HG03135 (cell line): ENCODE results near the gene DGUOK.

ENCODE experiments used
- ATAC-seq: cut with Tn5 transposase; IDR thresholded peaks from one replicate; pipeline ENCODE4 v1.9.1; 2021; ENCODE audit warnings: mild to moderate bottlenecking, moderate library complexity; ENCODE audit not compliant: unreplicated experiment

The DGUOK gene

DNA sequence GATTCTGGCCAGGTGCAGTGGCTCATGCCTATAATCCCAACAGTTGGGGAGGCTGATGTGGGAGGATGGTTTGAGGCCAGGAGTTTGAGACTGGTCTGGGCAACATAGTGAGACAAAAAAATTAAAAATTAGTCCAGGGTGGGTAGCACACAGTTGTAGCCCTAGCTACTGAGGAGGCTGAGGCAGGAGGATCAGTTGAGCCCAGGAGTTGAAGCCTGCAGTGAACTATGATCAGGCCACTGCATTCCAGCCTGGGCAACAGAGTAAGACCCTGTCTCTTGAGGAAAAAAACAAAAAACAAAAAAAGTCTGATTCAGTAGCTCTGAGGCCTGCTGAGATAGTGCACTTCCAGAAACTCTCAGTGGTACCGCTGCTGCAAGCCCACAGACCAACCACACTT lies 50.1 kb downstream of the DGUOK start:
- ATAC-seq: no peak

DNA sequence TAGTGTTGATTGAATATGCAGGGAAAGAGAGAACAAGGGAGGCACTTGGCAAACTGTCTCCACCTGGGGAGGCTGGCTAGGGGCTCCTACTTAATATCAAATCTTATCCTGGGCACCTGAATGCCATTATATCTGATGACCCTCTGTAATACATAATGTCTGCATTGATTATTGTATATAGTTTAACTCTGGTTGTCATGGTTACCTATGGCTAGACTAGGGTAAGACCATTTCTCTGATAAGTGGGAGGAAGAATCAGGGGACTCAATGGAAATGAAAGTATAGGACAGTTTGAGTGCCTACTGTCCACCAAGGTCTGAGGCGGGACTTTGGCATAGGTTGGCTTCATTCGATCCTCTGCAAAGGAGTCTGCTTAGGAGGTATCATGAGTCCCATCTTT lies 50.8 kb downstream of the DGUOK start:
- ATAC-seq: no peak

DNA sequence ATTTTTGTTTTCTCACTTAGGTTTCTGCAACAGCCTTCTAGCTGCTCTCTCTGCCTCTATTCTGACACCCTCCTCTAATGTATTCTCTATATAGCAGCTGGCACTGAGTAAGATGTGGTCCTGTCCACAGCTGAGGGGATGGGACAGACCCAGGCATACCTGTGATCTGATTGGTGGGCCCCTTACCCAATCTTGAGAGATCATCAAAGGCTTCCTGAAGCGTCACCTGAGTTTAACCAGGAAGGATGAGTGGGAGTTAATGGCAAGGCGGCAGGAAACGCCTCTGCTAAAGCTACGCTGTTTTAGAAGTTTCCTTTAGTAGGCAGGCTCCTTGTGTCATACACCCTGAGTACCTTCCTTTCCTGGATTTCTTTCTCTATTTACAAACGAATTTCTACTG lies 52.3 kb downstream of the DGUOK start:
- no peak for ATAC-seq

DNA sequence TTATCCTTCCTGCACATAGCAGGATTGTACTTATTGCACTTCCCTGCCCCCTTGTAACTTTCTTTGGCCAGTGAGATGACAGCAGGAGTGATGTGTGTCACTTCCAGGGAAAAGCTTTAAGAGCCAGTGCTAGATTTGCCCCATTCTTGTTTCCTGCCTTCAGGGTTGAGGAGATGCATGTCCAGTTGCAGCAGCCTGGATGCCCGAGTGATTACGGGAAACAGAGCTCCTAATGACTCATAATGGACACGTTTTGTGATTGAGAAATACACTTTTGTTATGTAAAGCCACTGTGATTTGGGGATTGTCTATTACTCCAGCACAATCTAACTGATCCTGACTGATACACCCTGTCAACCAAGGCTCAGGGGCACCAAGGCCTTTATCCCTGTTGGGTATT lies 53.0 kb downstream of the DGUOK start:
- no peak for ATAC-seq

DNA sequence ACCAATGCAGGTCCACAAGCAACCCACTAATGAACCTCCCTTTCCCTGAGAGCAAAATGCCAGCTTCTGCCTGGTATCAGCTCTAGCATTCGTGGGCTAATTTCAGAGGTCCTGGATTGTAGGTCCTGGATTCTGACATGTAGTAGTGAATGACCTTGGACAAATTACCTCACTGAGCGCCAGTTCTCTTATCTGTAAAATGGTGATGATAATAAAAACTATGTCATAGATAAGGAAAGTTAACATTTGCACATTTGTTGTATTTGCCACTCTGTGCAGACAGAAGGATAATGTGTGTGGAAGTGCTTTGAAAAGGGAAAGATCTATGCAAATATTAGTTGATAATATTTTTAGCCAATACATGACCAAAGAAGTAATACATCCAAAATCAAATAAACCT lies 53.9 kb downstream of the DGUOK start:
- no peak for ATAC-seq

DNA sequence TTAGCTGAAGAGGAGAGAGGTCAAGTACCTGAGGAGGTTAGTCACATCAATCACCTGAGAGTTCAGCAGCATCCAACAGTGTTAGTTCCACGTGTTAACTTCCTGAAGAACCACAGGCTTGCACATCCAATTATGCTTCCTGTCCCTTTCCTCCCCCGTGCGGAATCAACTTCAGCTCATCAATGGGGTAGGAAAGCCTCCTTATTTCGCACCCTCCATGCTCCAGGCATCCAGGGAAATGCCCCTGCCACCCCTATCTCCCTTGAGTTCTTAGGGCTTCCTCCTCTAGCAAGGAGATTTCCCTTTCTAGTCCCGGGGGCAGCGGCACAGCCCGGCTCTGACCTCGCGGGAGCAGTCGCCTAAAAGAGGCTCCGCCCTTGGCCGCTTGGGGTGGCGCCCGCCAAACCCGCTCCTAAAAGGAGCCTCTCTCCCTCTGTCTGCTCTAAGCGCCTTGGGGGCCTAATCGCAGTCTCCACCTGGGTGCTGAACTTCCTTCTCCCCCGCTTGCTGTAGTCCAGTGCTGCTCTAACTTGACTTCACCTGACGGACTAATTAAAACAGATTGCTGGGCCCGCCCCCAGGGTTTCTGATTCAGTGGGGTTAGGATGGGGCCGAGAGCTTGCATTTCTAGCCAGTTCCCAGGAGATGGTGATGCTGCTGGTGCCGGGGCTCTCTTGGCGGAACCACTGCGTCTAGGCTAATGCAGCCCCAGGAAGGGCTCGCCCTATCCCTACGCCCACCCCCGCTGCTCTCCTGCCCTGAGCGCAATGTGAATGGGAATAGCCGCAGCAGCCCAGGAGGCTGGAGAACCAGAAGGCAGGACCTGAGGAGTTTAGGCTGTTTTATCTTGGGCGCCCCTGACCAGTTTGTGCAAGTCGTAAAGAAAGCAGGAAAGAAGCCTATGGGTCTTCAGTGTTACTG lies 54.7 kb downstream of the DGUOK start:
- ATAC-seq: no peak

DNA sequence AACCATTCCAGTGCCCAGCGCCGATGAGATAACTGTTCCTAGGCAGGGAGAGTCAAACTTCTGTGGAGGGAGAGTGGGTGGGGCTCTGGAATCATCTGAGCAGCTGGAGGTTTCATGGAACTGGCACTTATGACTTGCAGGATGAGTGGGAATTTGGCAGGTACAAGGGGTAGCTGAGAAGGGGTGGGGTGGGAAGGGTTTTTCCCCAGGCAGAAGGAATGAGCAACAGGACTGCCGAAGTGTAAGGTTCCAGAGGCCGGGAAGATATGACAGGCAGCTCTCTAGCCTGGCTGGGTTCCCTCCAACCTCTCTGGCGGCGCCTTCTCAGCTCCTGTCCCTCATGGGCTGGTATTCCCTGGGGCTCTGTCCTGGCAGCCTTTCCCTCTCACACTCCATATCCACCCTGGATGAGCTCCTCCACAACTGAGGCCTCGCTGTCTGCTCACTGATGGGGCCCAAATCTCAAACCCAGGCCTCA lies 55.5 kb downstream of the DGUOK start:
- no peak for ATAC-seq

DNA sequence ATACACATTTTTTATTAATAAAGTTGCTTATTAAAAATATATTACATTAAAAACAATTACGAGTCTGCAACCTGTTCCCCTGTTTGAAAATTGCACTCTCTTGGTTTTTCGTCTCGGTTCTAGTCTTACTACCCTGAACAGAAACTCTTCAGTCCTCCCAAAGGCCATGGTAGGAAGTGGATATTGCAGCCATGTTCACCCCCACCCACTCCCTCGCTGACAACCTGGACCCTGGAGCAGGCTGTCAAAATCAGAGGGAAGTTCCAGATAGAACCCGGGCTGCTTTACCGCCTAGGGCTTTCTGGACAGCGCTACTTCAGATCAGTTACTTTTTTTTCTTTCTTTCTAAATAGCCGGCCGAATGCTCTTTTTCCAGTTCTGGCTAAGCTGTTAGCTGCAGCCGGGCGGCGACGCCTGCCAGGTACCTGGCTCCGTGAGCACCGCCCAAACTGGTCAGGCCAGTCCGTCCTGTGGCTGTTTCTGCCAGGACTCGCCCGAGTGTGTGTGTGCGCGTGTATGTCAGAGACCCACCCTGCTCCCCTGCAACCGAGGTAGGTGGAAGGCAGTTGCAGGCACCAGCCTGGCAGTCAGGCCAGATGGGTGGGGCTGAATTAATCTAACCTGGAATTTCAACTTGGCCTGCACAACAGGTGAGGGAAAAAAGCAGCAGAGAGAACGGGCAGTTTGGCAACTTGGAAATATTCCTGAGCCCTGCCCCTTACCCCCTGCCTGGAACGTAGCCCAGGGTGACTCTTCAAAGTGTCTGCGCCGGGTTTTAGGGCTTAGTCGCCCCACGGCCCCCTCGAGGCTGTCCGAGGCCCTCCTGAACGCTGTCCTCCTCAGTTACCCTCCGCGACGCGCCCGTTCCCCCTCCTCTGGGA lies 56.9 kb downstream of the DGUOK start:
- peak; percentile 1 for ATAC-seq

DNA sequence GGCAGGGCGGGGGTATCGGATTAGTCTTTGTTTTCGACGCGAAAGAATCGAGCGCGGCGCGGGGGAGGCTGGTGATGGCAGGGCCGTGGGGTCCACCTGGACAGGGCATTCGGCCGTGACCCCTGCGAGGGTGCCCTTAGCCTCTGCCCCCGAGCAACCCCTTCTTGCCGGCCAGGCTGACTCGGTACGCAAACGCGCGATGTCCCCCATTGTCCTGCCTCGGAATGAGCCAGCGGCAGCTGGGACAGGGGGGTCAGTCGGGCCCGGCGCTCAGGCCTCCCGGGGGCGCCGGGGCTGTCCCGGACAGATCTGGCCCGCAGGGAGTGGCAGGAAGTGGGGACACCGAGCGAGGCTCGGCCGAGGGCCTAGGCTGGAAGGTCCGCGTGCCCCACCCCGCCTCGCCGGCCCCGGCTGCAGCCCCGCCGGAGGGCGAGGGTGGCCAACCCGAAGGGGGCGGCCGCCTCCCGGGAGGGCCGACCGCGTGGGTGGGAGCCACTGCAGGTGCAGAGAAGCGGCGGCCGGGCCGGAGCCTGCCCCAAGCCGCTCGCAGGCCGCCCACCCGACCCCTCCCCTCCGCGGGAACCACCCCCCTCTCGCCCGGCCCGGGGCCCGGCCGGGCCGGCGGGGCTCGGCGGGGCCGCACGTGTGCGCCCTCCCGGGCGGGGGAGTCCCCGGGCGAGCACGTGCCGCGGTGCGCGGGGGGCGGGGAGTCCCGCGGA lies 57.7 kb downstream of the DGUOK start, which contains the start of gene TET3:
Gene TET3 (plus strand): TSS at position 708 of the 719 bp plus-strand sequence. CDS start 1,494 bp downstream, outside the sequence.
- ATAC-seq: peak; percentile 45

DNA sequence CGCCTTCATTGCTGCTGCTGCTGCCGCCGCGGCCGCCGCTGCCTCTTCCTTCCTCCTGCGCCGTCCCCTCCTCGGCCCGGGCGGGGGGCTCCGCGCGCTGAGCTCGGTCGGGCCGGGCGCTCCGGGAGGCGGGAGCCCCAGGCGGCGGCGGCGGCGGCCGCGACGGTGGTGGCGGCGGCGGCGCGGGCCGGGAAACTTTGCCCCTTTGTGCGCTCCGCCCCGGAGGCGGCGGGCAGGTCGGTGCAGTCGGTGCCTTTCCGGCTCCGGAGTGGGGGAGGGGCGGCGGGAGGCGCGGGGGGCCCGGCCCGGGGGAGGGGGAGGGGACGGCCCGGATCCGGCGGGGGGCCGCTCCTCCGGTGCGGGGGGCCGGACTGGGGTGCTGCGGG lies 58.2 kb downstream of the DGUOK start:
- peak; percentile 10 for ATAC-seq

DNA sequence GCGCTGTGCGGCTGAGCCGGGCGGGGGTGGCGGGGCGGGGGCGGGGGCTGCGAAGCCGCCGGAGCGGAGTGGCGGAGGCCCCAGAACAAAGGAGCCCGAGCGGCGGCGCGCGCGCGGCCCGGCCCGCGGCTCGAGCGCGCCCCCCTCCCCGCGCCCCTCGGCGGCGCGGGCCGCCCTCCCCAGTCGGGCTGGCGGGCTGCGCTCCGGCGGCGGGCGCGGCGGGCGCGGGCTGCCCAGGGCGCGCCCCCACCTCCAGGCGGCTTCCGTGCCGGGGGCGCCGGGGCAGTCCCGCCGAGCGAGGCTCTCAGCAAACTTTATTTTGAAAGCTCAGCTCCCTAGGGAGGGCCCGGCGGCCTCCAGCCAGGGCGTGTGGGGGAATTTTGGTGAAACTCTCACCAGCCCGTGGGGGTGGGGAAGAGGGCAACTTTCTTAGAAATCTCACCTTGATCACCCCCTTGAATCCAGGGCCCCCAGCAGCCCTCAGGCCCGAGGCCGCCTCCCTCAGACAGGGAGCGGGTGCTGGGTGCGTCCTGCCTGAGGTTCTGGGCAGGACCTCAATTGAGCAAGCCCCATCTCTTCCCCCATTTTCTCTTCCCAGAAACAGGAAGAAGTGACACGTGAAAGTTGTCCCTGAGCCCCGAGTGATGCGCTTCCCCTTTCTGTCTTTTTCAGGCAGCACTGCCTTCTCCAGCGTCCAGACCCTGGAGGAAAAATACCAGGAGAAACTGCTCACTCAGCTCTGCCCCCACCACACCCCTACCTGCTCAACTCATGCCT lies 58.8 kb downstream of the DGUOK start:
- ATAC-seq: peak; percentile 35

DNA sequence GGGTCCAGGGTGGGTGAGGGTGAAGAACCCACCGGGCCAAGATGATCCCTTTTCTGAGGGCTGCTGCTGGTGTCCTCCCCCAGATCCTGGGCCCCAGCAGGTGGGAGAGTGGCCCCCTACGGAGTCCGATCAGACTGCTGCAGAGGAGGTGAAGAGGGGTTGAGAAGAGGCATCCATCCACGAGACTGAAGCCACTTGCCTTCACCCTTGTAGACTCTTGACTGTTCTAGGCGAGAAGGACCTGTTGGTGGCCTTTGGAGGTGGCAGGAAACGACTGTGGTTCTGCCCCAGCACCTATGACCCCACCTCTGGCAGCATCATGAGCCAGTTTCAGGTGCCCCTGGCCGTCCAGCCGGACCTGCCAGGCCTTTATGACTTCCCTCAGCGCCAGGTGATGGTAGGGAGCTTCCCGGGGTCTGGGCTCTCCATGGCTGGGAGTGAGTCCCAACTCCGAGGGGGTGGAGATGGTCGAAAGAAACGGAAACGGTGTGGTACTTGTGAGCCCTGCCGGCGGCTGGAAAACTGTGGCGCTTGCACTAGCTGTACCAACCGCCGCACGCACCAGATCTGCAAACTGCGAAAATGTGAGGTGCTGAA lies 59.5 kb downstream of the DGUOK start:
- ATAC-seq: no peak

DNA sequence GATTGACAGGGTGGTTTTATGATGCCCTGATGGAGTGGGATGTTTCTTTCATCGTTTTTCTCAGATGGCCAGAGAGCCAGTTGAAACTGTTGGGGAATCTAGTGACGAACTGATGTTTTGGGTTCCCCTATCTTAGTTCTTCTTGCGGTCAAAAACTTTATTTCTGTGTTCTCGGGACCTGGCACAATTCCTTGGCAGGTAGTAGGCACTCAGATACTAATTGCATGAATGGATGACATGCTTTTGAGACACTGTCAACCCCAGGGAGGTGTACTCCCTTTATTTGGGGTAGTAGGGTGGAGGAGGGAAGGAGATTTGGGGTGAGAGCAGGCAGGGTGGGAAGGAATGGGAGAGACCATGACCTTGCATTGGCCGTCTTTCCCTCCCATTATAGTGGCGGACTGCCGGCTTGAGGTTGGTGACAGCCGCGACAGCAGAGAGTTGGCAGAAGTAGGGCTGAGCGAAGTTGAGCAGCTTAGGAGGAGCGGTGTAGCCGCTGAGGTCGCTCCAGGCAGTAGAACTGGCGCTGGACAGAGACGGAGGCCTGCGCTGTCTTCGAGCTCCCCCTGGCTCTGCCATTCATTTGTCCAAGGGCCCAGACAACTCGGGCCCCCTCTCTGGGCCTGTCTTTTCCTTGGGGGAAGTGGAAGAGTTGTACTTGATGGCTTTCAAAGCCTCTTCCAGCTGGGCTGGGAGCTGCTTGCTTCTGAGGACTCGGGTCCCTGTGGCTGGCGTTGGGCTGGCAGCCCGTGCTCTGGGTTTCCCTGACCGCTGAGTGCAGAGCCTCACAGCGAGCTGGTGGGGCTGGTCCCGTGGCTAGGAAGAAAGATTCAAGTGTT lies 60.6 kb downstream of the DGUOK start:
- ATAC-seq: no peak

DNA sequence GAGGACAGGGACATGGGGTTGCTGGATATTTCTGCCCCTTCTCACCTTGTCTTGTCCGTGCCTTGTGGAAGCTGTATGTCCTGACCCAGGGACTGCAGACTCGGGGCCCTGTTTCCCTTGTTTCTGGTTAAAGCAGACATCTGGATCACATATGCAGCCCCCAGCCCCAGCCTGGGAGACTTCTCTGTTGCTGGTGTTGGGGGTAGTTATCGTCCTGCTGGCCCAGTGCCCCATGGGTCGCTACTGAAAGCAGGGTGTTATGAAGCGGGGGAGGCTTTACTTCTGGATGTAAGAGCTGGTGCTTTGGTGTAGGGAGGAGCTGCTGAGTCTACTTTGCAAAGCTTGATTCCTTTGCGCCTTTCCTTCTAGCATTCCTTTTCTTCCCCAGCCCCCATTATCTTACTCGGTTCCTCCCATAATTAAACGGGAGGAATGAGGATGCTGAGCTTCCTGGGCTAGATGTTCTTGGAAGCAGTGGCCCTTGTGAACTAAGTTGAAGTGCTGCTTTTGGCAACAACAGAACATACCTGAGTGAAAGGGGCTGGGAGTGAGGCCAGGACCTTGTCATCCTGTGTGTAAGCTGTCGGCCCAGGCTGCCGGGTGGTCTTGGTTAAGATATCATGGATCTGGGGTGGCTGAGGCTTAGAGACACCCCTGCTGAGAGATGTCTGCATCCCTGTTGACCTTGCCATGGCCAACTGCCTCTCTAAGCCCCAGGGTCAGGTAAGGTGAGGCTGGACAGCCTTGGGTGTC lies 61.4 kb downstream of the DGUOK start:
- ATAC-seq: no peak

DNA sequence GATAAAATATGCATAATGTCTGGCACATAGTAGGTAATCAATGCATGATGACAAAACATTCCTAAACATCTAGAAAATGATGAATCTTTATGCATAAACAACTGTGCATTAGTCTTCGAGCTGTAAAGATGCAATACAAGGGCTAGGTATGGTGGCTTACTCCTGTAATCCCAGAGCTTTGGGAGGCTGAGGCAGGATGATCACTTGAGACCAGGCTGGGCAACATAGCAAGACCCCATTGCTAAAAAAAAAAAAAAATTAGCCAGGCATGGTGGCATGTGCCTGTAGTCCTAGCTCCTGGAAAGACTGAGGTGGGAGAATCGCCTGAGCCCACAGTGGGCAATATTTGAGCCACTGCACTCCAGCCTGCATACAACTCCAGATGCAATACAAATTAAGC lies 63.3 kb downstream of the DGUOK start:
- no peak for ATAC-seq

DNA sequence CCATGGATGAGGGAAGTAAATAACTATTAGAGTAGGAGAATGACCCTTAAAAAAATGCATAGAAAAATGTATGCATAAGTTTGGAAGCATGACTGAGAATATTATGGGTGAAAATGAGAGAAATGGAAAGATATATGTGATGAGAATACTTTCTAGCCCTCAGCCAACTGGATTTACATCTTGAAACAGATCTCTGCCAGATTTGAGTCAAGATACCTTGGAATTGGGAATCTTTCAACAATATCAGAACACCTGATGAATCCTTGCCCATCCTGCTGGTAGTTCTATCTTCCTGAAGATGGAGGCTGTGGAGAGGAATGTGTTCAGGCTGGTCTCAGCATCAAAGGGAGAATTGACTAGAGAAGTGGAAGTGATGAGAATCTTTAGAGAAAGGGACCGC lies 63.9 kb downstream of the DGUOK start:
- no peak for ATAC-seq

DNA sequence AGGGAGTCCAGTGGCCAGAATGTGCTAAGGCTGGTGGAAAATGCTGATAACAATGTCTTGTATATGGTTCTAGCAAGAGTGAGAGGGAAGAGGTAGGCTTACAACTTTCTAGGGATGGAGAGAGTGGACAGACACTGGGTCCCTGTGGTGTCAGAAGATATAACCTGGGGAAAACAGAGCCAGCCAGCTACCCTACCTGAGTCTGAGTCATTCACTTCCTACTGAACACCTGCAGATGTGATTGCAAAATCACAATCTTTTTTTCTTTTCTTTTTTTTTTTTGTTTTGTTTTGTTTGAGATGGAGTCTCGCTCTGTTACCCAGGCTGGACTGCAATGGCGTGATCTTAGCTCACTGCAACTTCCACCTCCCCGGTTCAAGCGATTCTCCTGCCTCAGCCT lies 65.4 kb downstream of the DGUOK start:
- ATAC-seq: no peak

DNA sequence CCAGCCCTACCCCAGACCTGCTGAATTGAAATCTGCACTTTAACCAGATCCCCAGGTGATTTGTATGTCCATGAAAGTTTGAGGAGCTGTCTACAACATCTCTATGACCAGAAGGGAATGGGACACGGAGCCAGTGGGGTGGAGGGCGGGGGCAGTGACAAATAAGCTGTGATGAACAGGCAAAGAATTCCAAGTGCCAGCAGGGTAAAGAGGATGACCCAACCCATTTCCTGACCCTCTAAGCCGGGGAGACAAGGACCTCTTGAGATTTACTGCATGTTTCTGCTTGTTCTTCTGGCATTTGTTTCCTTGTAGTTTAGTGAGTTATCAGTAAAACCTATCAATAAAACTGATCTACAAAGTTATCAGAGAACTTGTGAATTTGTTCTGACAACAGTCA lies 66.7 kb downstream of the DGUOK start:
- ATAC-seq: no peak
